ENCODE results near the gene TMEM254. TPM values are rescaled to one million over a fixed set of nuclear protein-coding genes. Genes with fewer than 3 reads are reported as not detected.
"Not testable (repeated sequence)": the region's sequence is repeated elsewhere in the genome, so short reads cannot be mapped to it uniquely, and the experiment has no call there.

The TMEM254 gene
- total RNA-seq, 1 donor from 2014 or later: 14.3 TPM

DNA sequence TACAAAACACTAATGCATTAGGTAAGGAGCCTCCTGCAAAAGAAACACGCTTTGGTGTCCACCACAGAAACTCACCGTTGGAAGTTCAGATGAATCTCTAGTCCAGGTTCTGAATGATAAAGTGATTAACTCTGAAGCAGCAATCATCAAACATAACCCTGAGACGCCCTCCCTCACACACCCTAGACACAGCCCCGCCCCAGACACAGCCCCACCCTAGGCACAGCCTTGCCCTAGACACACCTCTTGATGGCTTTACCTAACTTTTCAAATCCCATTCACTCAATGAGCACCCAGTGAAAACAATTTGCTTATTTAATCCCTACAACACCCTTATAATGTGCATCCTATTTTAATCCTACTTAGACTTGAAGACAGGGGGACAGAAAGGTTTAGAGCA lies 21.3 kb upstream of the TMEM254 start:
- Histone ChIP-seq H3K4me1 (ENCODE audit: insufficient read depth, low read length) (no peaks in the 10 kb centered on the region), H3K27ac (ENCODE audit: low read depth, low read length) (no peak overlapping the region), H3K9ac (ENCODE audit: low read length) (no peak overlapping the region), H3K4me3 (ENCODE audit: insufficient read depth, low read depth, low read length) (no peak overlapping the region), H3K9me3 (ENCODE audit: insufficient read depth, low read depth, low read length) (no peaks in the 10 kb centered on the region), H4K20me1 (ENCODE audit: insufficient read depth, low read length) (no peaks in the 10 kb centered on the region), H3K4me2 (ENCODE audit: low read length) (no peak overlapping the region), H3K79me2 (ENCODE audit: insufficient read depth, low read length) (no peaks in the 10 kb centered on the region), H2AFZ (ENCODE audit: low read depth, low read length) (no peak overlapping the region), H3K27me3 (ENCODE audit: insufficient read depth, low read length) (no peaks in the 10 kb centered on the region), H3K36me3 (ENCODE audit: insufficient read depth, low read length) (no peaks in the 10 kb centered on the region)
- no peak overlapping the region for H3K4me3 Mint-ChIP-seq (ENCODE audit: unreplicated experiment)
- FAIRE-seq (no peak), DNase-seq (ENCODE audit: low read depth) (no peak)
- peaks cover 3% of the 10 kb centered on the region for H3K27me3 Mint-ChIP-seq (ENCODE audit: low read depth, unreplicated experiment)
- no peaks in the 10 kb centered on the region for H3K36me3 Mint-ChIP-seq (ENCODE audit: low read depth, unreplicated experiment)
- H3K9me3 Mint-ChIP-seq (ENCODE audit: unreplicated experiment): no peaks in the 10 kb centered on the region
- H3K4me1 Mint-ChIP-seq (ENCODE audit: low read depth, unreplicated experiment): no peaks in the 10 kb centered on the region
- TF ChIP-seq EZH2 (IDR thresholded peaks at IDR 0.05; ENCODE audit: insufficient read depth, low read length): no peak
- TF ChIP-seq, protein P1, sequence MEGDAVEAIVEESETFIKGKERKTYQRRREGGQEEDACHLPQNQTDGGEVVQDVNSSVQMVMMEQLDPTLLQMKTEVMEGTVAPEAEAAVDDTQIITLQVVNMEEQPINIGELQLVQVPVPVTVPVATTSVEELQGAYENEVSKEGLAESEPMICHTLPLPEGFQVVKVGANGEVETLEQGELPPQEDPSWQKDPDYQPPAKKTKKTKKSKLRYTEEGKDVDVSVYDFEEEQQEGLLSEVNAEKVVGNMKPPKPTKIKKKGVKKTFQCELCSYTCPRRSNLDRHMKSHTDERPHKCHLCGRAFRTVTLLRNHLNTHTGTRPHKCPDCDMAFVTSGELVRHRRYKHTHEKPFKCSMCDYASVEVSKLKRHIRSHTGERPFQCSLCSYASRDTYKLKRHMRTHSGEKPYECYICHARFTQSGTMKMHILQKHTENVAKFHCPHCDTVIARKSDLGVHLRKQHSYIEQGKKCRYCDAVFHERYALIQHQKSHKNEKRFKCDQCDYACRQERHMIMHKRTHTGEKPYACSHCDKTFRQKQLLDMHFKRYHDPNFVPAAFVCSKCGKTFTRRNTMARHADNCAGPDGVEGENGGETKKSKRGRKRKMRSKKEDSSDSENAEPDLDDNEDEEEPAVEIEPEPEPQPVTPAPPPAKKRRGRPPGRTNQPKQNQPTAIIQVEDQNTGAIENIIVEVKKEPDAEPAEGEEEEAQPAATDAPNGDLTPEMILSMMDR (IDR thresholded peaks at IDR 0.05; ENCODE audit: insufficient read depth, low read depth, low read length): no peak
- H3K27ac Mint-ChIP-seq (ENCODE audit: unreplicated experiment): no peak overlapping the region

- no peaks in the 10 kb centered on the region for H3K27me3 Mint-ChIP-seq (ENCODE audit: low read depth, unreplicated experiment)
- H3K79me2 ChIP-seq (ENCODE audit: insufficient read depth, low read length): no peaks in the 10 kb centered on the region
- H3K4me1 Mint-ChIP-seq (ENCODE audit: low read depth, unreplicated experiment): no peaks in the 10 kb centered on the region
- no peak overlapping the region for H3K9ac ChIP-seq (ENCODE audit: low read length)
- no peak for TF ChIP-seq EZH2 (IDR thresholded peaks at IDR 0.05; ENCODE audit: insufficient read depth, low read length)
- TF ChIP-seq, protein P1 (IDR thresholded peaks at IDR 0.05; ENCODE audit: insufficient read depth, low read depth, low read length): no peak
- H3K4me3 Mint-ChIP-seq (ENCODE audit: unreplicated experiment): no peak overlapping the region
- no peak overlapping the region for H3K4me3 ChIP-seq (ENCODE audit: insufficient read depth, low read depth, low read length)
- H3K36me3 ChIP-seq (ENCODE audit: insufficient read depth, low read length): no peaks in the 10 kb centered on the region
- no peaks in the 10 kb centered on the region for H3K9me3 Mint-ChIP-seq (ENCODE audit: unreplicated experiment)
- H3K4me1 ChIP-seq (ENCODE audit: insufficient read depth, low read length): no peaks in the 10 kb centered on the region
- H3K27ac ChIP-seq (ENCODE audit: low read depth, low read length): no peak overlapping the region
- DNase-seq (ENCODE audit: low read depth) (no peak), FAIRE-seq (no peak)
- no peaks in the 10 kb centered on the region for H3K9me3 ChIP-seq (ENCODE audit: insufficient read depth, low read depth, low read length)
- no peaks in the 10 kb centered on the region for H3K27me3 ChIP-seq (ENCODE audit: insufficient read depth, low read length)
- no peaks in the 10 kb centered on the region for H3K36me3 Mint-ChIP-seq (ENCODE audit: low read depth, unreplicated experiment)
- H2AFZ ChIP-seq (ENCODE audit: low read depth, low read length): no peak overlapping the region
- no peak overlapping the region for H3K4me2 ChIP-seq (ENCODE audit: low read length)
- no peak overlapping the region for H3K27ac Mint-ChIP-seq (ENCODE audit: unreplicated experiment)
- H4K20me1 ChIP-seq (ENCODE audit: insufficient read depth, low read length): no peaks in the 10 kb centered on the region
Observed at GRCh38 chr10:80064120-80064886, 14.2 kb upstream of the TMEM254 start.

GRCh38 chr10:80066809-80067208 lies 11.7 kb upstream of the TMEM254 start:
- H4K20me1 ChIP-seq (ENCODE audit: insufficient read depth, low read length): no peaks in the 10 kb centered on the region
- no peaks in the 10 kb centered on the region for H3K27me3 ChIP-seq (ENCODE audit: insufficient read depth, low read length)
- no peak for FAIRE-seq
- no peak overlapping the region for H3K9ac ChIP-seq (ENCODE audit: low read length)
- H3K4me3 ChIP-seq (ENCODE audit: insufficient read depth, low read depth, low read length): no peak overlapping the region
- no peaks in the 10 kb centered on the region for H3K9me3 ChIP-seq (ENCODE audit: insufficient read depth, low read depth, low read length)
- no peak for TF ChIP-seq EZH2 (IDR thresholded peaks at IDR 0.05; ENCODE audit: insufficient read depth, low read length)
- TF ChIP-seq, protein P1 (IDR thresholded peaks at IDR 0.05; ENCODE audit: insufficient read depth, low read depth, low read length): no peak
- no peaks in the 10 kb centered on the region for H3K79me2 ChIP-seq (ENCODE audit: insufficient read depth, low read length)
- H3K27ac ChIP-seq (ENCODE audit: low read depth, low read length): no peak overlapping the region
- DNase-seq (ENCODE audit: low read depth): no peak
- H3K4me1 ChIP-seq (ENCODE audit: insufficient read depth, low read length): no peaks in the 10 kb centered on the region
- no peaks in the 10 kb centered on the region for H3K36me3 ChIP-seq (ENCODE audit: insufficient read depth, low read length)
- no peak overlapping the region for H3K27ac Mint-ChIP-seq (ENCODE audit: unreplicated experiment)
- H3K4me3 Mint-ChIP-seq (ENCODE audit: unreplicated experiment): no peak overlapping the region
- H3K4me1 Mint-ChIP-seq (ENCODE audit: low read depth, unreplicated experiment): no peaks in the 10 kb centered on the region
- H3K36me3 Mint-ChIP-seq (ENCODE audit: low read depth, unreplicated experiment): no peaks in the 10 kb centered on the region
- no peaks in the 10 kb centered on the region for H3K27me3 Mint-ChIP-seq (ENCODE audit: low read depth, unreplicated experiment)
- no peaks in the 10 kb centered on the region for H3K9me3 Mint-ChIP-seq (ENCODE audit: unreplicated experiment)
- H3K4me2 ChIP-seq (ENCODE audit: low read length): no peak overlapping the region
- H2AFZ ChIP-seq (ENCODE audit: low read depth, low read length): no peak overlapping the region

DNA sequence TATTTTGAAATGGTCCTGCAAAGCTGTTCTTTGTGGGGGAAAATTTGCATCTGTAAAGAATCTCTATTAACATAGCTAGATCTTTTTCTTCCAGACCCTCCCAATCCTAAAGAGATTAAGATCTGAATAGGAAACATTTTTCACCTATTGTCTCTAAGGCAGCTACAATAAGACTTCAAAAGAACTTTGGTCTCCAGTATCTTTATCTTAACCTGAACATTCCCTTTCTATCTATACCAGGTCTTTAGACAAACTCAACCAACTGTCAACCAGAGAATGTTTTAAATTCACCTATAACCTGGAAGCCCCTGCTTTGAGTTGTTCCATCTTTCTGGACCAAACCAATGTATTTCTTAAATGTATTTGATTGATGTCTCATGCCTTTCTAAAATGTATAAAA lies 10.6 kb upstream of the TMEM254 start:
- H3K4me3 ChIP-seq (ENCODE audit: insufficient read depth, low read depth, low read length); H3K9me3 Mint-ChIP-seq (ENCODE audit: unreplicated experiment): not testable (repeated sequence)

More for the DNA sequence above, 10.6 kb upstream of the TMEM254 start:
- H3K27ac ChIP-seq (ENCODE audit: low read depth, low read length); H3K9me3 ChIP-seq (ENCODE audit: insufficient read depth, low read depth, low read length); H3K27me3 ChIP-seq (ENCODE audit: insufficient read depth, low read length); H3K27me3 Mint-ChIP-seq (ENCODE audit: low read depth, unreplicated experiment); H3K4me1 Mint-ChIP-seq (ENCODE audit: low read depth, unreplicated experiment); H3K4me2 ChIP-seq (ENCODE audit: low read length); H3K4me3 Mint-ChIP-seq (ENCODE audit: unreplicated experiment); H2AFZ ChIP-seq (ENCODE audit: low read depth, low read length); DNase-seq (ENCODE audit: low read depth); H3K27ac Mint-ChIP-seq (ENCODE audit: unreplicated experiment); H3K36me3 Mint-ChIP-seq (ENCODE audit: low read depth, unreplicated experiment); H3K79me2 ChIP-seq (ENCODE audit: insufficient read depth, low read length); H4K20me1 ChIP-seq (ENCODE audit: insufficient read depth, low read length); H3K9ac ChIP-seq (ENCODE audit: low read length); H3K36me3 ChIP-seq (ENCODE audit: insufficient read depth, low read length); FAIRE-seq; H3K4me1 ChIP-seq (ENCODE audit: insufficient read depth, low read length): not testable (repeated sequence)

All from astrocyte (in vitro differentiated cells and primary cell).